ENCODE measurements around the gene TRHDE. TPM values are rescaled to one million over a fixed set of nuclear protein-coding genes. Genes with fewer than 3 reads are reported as not detected.

The TRHDE gene
- polyA plus RNA-seq, 1 donor (not counting 4 experiments of a cell fraction or from before 2014, with no cell fraction given): 0.12 TPM

- Histone ChIP-seq H3K4me3 (ENCODE audit: control insufficient read depth in 2 of 3, extremely low read depth in 1 of 3, insufficient read depth in 2 of 3, low read depth in 1 of 3, low read length in 3 of 3) (no peak overlapping the region), H4K20me1 (ENCODE audit: control insufficient read depth, extremely low read depth, insufficient read depth, low read length) (no peaks in the 10 kb centered on the region), H3K4me2 (ENCODE audit: control insufficient read depth, extremely low read depth, insufficient read depth, low read depth, low read length) (no peak overlapping the region), H3K27me3 (ENCODE audit: control insufficient read depth, extremely low read depth, insufficient read depth, low read length) (no peaks in the 10 kb centered on the region), H3K36me3 (ENCODE audit: control insufficient read depth in 2 of 2, extremely low read depth in 1 of 2, insufficient read depth in 2 of 2, low read length in 2 of 2) (no peaks in the 10 kb centered on the region), H3K27ac (ENCODE audit: control insufficient read depth, insufficient read depth, low read length) (no peak overlapping the region), H3K9me3 (ENCODE audit: control insufficient read depth, low read depth, low read length) (no peaks in the 10 kb centered on the region), H3K9ac (ENCODE audit: control insufficient read depth, extremely low read depth, insufficient read depth, low read length) (no peak overlapping the region), H3K9me1 (ENCODE audit: control insufficient read depth, extremely low read depth, insufficient read depth, low read length) (no peaks in the 10 kb centered on the region), H3K79me2 (ENCODE audit: control insufficient read depth, insufficient read depth, low read length) (no peaks in the 10 kb centered on the region), H2AFZ (ENCODE audit: control insufficient read depth, low read length) (no peak overlapping the region), H3K4me1 (ENCODE audit: control insufficient read depth, extremely low read depth, insufficient read depth, low read length) (no peaks in the 10 kb centered on the region)
- FAIRE-seq (no peak), DNase-seq (ENCODE audit: low read depth, low spot score) (no peak)
- TF ChIP-seq EZH2 (IDR thresholded peaks at IDR 0.05; ENCODE audit: low read length) (no peak), CTCF (optimal IDR thresholded peaks at IDR 0.05 in 1 of 3, IDR thresholded peaks at IDR 0.05 in 1 of 3, conservative IDR thresholded peaks at IDR 0.05 in 1 of 3; ENCODE audit: extremely low read depth in 1 of 3, insufficient read depth in 2 of 3, low read length in 3 of 3) (no peak)
- dilution Hi-C loops (cut with MboI; ENCODE audit: extremely low pct_ligation_motif_present, low sequenced_read_pairs): no loop called here
These were observed 87.2 kb downstream of the TRHDE start for GRCh38 chr12:72359416-72359815.

GRCh38 chr12:72365151-72365550 is 93.0 kb downstream of the TRHDE start:
- DNase-seq (ENCODE audit: low read depth, low spot score): no peak
- H3K9me1 ChIP-seq (ENCODE audit: control insufficient read depth, extremely low read depth, insufficient read depth, low read length): no peaks in the 10 kb centered on the region
- dilution Hi-C loops (cut with MboI; ENCODE audit: extremely low pct_ligation_motif_present, low sequenced_read_pairs): no loop called here
- no peak overlapping the region for H3K27ac ChIP-seq (ENCODE audit: control insufficient read depth, insufficient read depth, low read length)
- no peak overlapping the region for H2AFZ ChIP-seq (ENCODE audit: control insufficient read depth, low read length)
- H3K79me2 ChIP-seq (ENCODE audit: control insufficient read depth, insufficient read depth, low read length): no peaks in the 10 kb centered on the region
- H3K4me1 ChIP-seq (ENCODE audit: control insufficient read depth, extremely low read depth, insufficient read depth, low read length): no peaks in the 10 kb centered on the region
- no peak overlapping the region for H3K4me3 ChIP-seq (ENCODE audit: control insufficient read depth in 2 of 3, extremely low read depth in 1 of 3, insufficient read depth in 2 of 3, low read depth in 1 of 3, low read length in 3 of 3)
- H3K9ac ChIP-seq (ENCODE audit: control insufficient read depth, extremely low read depth, insufficient read depth, low read length): no peak overlapping the region
- TF ChIP-seq EZH2 (IDR thresholded peaks at IDR 0.05; ENCODE audit: low read length): no peak
- TF ChIP-seq CTCF (optimal IDR thresholded peaks at IDR 0.05 in 1 of 3, IDR thresholded peaks at IDR 0.05 in 1 of 3, conservative IDR thresholded peaks at IDR 0.05 in 1 of 3; ENCODE audit: extremely low read depth in 1 of 3, insufficient read depth in 2 of 3, low read length in 3 of 3): no peak
- H3K36me3 ChIP-seq (ENCODE audit: control insufficient read depth in 2 of 2, extremely low read depth in 1 of 2, insufficient read depth in 2 of 2, low read length in 2 of 2): no peaks in the 10 kb centered on the region
- H4K20me1 ChIP-seq (ENCODE audit: control insufficient read depth, extremely low read depth, insufficient read depth, low read length): no peaks in the 10 kb centered on the region
- no peak for FAIRE-seq
- H3K27me3 ChIP-seq (ENCODE audit: control insufficient read depth, extremely low read depth, insufficient read depth, low read length): no peaks in the 10 kb centered on the region
- H3K4me2 ChIP-seq (ENCODE audit: control insufficient read depth, extremely low read depth, insufficient read depth, low read depth, low read length): no peak overlapping the region
- no peaks in the 10 kb centered on the region for H3K9me3 ChIP-seq (ENCODE audit: control insufficient read depth, low read depth, low read length)
